GM12878 (cell line): Measurements from ENCODE around the gene APOM. TPM values are rescaled to one million over a fixed set of nuclear protein-coding genes. Genes with fewer than 3 reads are reported as not detected.

ENCODE experiments used
- BCL11A ChIP-seq: IDR thresholded peaks from 2 replicates; pipeline ENCODE4 v1.6.1; 2011; ENCODE audit warnings: low read depth, low read length
- CEBPB ChIP-seq, 2 experiments: fragments of 150-350 bp in 1 of 2; IDR thresholded peaks; 2 replicates each; pipeline ENCODE4 v1.6.1; 2012 to 2014; ENCODE audit warnings: low read depth in 2 of 2, low read length in 2 of 2, borderline replicate concordance in 1 of 2, inconsistent platforms in 1 of 2
- CHD4 ChIP-seq: fragments of 200-600 bp; sonication (generic); IDR thresholded peaks from 2 replicates; pipeline ENCODE4 v1.6.1; 2016; ENCODE audit warnings: mild to moderate bottlenecking
- FOXK2 ChIP-seq: fragments of 450-650 bp; IDR thresholded peaks from 2 replicates; pipeline ENCODE4 v1.6.1; 2017; ENCODE audit warnings: mild to moderate bottlenecking, moderate library complexity
- GABPA ChIP-seq: IDR thresholded peaks from 2 replicates; pipeline ENCODE4 v1.6.1; 2014; ENCODE audit warnings: antibody characterized with exemption, low read depth, mild to moderate bottlenecking, inconsistent platforms
- IKZF1 ChIP-seq: fragments of 450-650 bp; conservative IDR thresholded peaks from 2 replicates; pipeline ENCODE4 v1.6.1; 2017; ENCODE audit warnings: antibody characterized with exemption, mild to moderate bottlenecking
- MEF2B ChIP-seq: fragments of 450-650 bp; IDR thresholded peaks from 2 replicates; pipeline ENCODE4 v1.6.1; 2018; ENCODE audit warnings: mild to moderate bottlenecking, moderate library complexity; ENCODE audit not compliant: partially characterized antibody, poor library complexity, severe bottlenecking
- NBN ChIP-seq: fragments of 450-650 bp; IDR thresholded peaks from 2 replicates; pipeline ENCODE4 v1.6.1; 2016
- NFXL1 ChIP-seq: fragments of 450-650 bp; IDR thresholded peaks from 2 replicates; pipeline ENCODE4 v1.6.1; 2017; ENCODE audit warnings: antibody characterized with exemption, mild to moderate bottlenecking, borderline replicate concordance
- NFYA ChIP-seq: IDR thresholded peaks from 2 replicates; pipeline ENCODE4 v1.6.1; 2011; ENCODE audit warnings: low read depth, mild to moderate bottlenecking, low read length, improper control_type of control experiment, borderline replicate concordance
- RBBP5 ChIP-seq: fragments of 200-600 bp; sonication (generic); conservative IDR thresholded peaks from 2 replicates; pipeline ENCODE4 v1.6.1; 2016
- SIN3A ChIP-seq: IDR thresholded peaks from 2 replicates; pipeline ENCODE4 v1.6.1; 2012; ENCODE audit warnings: low read depth, low read length, improper control_type of control experiment
- SMAD5 ChIP-seq: IDR thresholded peaks from 2 replicates; pipeline ENCODE4 v1.6.1; 2016; ENCODE audit warnings: antibody characterized with exemption, low read depth
- SUZ12 ChIP-seq: fragments of 200-600 bp; sonication (generic); IDR thresholded peaks from one replicate; pipeline ENCODE4 v1.6.1; 2018; ENCODE audit warnings: antibody characterized with exemption, mild to moderate bottlenecking; ENCODE audit not compliant: unreplicated experiment
- TAF1 ChIP-seq: IDR thresholded peaks from 2 replicates; pipeline ENCODE4 v1.6.1; 2011; ENCODE audit warnings: mild to moderate bottlenecking, low read depth, low read length, borderline replicate concordance
- TBL1XR1 ChIP-seq: IDR thresholded peaks from 2 replicates; pipeline ENCODE4 v1.6.1; 2012; ENCODE audit warnings: low read depth, low read length, improper control_type of control experiment
- ZSCAN29 ChIP-seq: fragments of 450-650 bp; IDR thresholded peaks from 2 replicates; pipeline ENCODE4 v1.6.1; 2017; ENCODE audit warnings: mild to moderate bottlenecking, moderate library complexity
- polyA plus RNA-seq, 11 experiments: library from polyadenylated mRNA; depleted of rRNA in 4 of 11; unstranded in 6 of 11; stranded (reverse) in 5 of 11; fragments of >200 nt; fragmentation: Nextera tagmentation in 4 of 11; fragmentation: Illumina TruSeq in 1 of 11; extraction: Ambion mirVana in 4 of 11; extraction: Trizol in 1 of 11; gene quantifications; 1 replicate in 1 of 11; 2 replicates in 10 of 11; pipeline versions ENCODE4 v1.2.1 to v1.2.3, GENCODE V29; 2011 to 2016; ENCODE audit warnings: inconsistent platforms in 2 of 11, missing spikeins in 2 of 11, low read depth in 1 of 11
- total RNA-seq, 4 experiments: library from RNA; depleted of rRNA in 3 of 4; stranded (reverse); fragments of >200 nt in 3 of 4; fragmentation: Illumina TruSeq in 1 of 4; extraction: Trizol in 1 of 4; gene quantifications; 2 replicates each; pipeline versions ENCODE4 v1.2.1 to v1.2.3, GENCODE V29; 2013 to 2021
- TF ChIP-seq, protein P1 (sequence below): fragments of 450-650 bp; IDR thresholded peaks from 2 replicates; pipeline ENCODE4 v1.6.1; 2017; ENCODE audit warnings: mild to moderate bottlenecking, moderate library complexity
- TF ChIP-seq, protein P2 (sequence below): IDR thresholded peaks from 2 replicates; pipeline ENCODE4 v1.6.1; 2012; ENCODE audit warnings: improper control_type of control experiment, low read depth, low read length; ENCODE audit not compliant: insufficient replicate concordance
- TF ChIP-seq, protein P3 (sequence below): IDR thresholded peaks from 2 replicates; pipeline ENCODE4 v1.6.1; 2012; ENCODE audit warnings: low read depth, low read length, improper control_type of control experiment

Gene APOM
- total and polyA plus RNA-seq, 10 of the 15 experiments (the other 5 are each of a cell fraction or from before 2014, with no cell fraction given), result 4.0 to 14.1 (median 7.1) TPM

DNA sequence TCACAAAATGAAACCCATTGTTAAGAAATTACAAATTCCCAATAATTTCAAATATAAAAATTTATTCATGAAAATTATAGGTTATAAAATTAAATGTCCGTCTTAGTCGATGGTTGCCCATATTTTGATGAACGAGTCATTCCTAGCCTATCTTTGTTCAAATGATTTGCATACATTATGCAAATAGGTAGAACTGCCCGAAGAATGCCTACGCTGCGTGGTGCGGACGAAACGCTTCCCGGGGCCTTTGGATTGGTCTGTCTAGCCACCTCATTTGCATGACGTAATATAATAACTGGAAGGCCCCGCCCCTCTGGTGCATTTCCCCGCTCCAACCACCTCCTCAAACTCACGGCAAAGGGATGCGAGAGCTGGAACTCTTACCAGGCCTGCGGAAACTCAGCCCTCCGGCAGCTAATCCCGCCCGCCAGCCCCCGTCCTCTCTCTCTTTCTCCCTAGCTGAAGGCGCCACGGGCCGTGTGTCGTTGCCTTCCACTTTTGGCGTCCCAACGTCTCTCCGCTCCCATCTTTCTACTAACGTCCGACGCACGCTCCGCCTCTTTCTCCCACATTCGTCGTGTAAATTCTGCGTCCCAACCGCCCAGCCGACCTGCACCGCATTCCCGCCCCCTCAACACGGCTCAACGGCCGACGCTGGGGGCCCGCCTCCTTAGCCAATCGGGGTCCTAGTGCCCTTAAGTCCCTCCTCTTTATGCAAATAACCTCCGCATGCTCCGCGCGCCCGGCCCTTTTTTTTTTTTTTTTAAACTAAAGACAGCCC, 35.7 kb upstream of the APOM start (continued):
- TF ChIP-seq FOXK2, result no peak; the same call in 1 of the 2 replicates
- no peak for TF ChIP-seq GABPA
- no peak for TF ChIP-seq CHD4
- TF ChIP-seq CEBPB (IDR thresholded peaks at IDR 0.05; ENCODE audit: borderline replicate concordance in 1 of 2, low read depth in 2 of 2, low read length in 2 of 2), result no peak
- peak; percentile 98 for TF ChIP-seq NBN
- TF ChIP-seq MEF2B, result no peak
- no peak; the same call in 1 of the 2 replicates for TF ChIP-seq BCL11A
- TF ChIP-seq, protein P1, sequence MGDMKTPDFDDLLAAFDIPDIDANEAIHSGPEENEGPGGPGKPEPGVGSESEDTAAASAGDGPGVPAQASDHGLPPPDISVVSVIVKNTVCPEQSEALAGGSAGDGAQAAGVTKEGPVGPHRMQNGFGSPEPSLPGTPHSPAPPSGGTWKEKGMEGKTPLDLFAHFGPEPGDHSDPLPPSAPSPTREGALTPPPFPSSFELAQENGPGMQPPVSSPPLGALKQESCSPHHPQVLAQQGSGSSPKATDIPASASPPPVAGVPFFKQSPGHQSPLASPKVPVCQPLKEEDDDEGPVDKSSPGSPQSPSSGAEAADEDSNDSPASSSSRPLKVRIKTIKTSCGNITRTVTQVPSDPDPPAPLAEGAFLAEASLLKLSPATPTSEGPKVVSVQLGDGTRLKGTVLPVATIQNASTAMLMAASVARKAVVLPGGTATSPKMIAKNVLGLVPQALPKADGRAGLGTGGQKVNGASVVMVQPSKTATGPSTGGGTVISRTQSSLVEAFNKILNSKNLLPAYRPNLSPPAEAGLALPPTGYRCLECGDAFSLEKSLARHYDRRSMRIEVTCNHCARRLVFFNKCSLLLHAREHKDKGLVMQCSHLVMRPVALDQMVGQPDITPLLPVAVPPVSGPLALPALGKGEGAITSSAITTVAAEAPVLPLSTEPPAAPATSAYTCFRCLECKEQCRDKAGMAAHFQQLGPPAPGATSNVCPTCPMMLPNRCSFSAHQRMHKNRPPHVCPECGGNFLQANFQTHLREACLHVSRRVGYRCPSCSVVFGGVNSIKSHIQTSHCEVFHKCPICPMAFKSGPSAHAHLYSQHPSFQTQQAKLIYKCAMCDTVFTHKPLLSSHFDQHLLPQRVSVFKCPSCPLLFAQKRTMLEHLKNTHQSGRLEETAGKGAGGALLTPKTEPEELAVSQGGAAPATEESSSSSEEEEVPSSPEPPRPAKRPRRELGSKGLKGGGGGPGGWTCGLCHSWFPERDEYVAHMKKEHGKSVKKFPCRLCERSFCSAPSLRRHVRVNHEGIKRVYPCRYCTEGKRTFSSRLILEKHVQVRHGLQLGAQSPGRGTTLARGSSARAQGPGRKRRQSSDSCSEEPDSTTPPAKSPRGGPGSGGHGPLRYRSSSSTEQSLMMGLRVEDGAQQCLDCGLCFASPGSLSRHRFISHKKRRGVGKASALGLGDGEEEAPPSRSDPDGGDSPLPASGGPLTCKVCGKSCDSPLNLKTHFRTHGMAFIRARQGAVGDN, result peak; percentile 89
- no peak for TF ChIP-seq RBBP5
- TF ChIP-seq NFYA, result no peak
- TF ChIP-seq, protein P2, sequence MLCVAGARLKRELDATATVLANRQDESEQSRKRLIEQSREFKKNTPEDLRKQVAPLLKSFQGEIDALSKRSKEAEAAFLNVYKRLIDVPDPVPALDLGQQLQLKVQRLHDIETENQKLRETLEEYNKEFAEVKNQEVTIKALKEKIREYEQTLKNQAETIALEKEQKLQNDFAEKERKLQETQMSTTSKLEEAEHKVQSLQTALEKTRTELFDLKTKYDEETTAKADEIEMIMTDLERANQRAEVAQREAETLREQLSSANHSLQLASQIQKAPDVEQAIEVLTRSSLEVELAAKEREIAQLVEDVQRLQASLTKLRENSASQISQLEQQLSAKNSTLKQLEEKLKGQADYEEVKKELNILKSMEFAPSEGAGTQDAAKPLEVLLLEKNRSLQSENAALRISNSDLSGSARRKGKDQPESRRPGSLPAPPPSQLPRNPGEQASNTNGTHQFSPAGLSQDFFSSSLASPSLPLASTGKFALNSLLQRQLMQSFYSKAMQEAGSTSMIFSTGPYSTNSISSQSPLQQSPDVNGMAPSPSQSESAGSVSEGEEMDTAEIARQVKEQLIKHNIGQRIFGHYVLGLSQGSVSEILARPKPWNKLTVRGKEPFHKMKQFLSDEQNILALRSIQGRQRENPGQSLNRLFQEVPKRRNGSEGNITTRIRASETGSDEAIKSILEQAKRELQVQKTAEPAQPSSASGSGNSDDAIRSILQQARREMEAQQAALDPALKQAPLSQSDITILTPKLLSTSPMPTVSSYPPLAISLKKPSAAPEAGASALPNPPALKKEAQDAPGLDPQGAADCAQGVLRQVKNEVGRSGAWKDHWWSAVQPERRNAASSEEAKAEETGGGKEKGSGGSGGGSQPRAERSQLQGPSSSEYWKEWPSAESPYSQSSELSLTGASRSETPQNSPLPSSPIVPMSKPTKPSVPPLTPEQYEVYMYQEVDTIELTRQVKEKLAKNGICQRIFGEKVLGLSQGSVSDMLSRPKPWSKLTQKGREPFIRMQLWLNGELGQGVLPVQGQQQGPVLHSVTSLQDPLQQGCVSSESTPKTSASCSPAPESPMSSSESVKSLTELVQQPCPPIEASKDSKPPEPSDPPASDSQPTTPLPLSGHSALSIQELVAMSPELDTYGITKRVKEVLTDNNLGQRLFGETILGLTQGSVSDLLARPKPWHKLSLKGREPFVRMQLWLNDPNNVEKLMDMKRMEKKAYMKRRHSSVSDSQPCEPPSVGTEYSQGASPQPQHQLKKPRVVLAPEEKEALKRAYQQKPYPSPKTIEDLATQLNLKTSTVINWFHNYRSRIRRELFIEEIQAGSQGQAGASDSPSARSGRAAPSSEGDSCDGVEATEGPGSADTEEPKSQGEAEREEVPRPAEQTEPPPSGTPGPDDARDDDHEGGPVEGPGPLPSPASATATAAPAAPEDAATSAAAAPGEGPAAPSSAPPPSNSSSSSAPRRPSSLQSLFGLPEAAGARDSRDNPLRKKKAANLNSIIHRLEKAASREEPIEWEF, result no peak
- no peak for TF ChIP-seq ZSCAN29
- TF ChIP-seq, protein P3, sequence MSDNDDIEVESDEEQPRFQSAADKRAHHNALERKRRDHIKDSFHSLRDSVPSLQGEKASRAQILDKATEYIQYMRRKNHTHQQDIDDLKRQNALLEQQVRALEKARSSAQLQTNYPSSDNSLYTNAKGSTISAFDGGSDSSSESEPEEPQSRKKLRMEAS, result peak; percentile 83
- peak; percentile 84 for TF ChIP-seq SMAD5
- TF ChIP-seq TAF1, result peak; percentile 79; the same call in 1 of the 2 replicates
- peak; percentile 54; the same call in 1 of the 2 replicates for TF ChIP-seq TBL1XR1
- no peak for TF ChIP-seq SUZ12
- no peak; the same call in 1 of the 2 replicates for TF ChIP-seq SIN3A
- TF ChIP-seq IKZF1, result peak; percentile 87
- no peak for TF ChIP-seq NFXL1
